Endometrial microvascular endothelial cells (primary cell): ENCODE results near the gene KTI12. TPM values are rescaled to one million over a fixed set of nuclear protein-coding genes. Genes with fewer than 3 reads are reported as not detected.
"Not testable (repeated sequence)": the region's sequence is repeated elsewhere in the genome, so short reads cannot be mapped to it uniquely, and the experiment has no call there.

Experiments
- in situ Hi-C: cut with HindIII; loops from 2 replicates; pipeline ENCODE4 v1.10.0; 2017; ENCODE audit warnings: low sequenced_read_pairs, low pct_unique_long_range_greater_than_20kb; ENCODE audit errors: inconsistent ontology term
- total RNA-seq: library from RNA; depleted of rRNA; stranded (reverse); fragments of >200 nt; gene quantifications from one replicate; pipeline ENCODE4 v1.2.3, GENCODE V29; 2015; ENCODE audit errors: inconsistent ontology term

The KTI12 gene
- total RNA-seq, 1 donor from 2014 or later = 18.9 TPM

- in situ Hi-C loops = not testable (repeated sequence)
Observed at GRCh38 chr1:52045666-52046195, 12.1 kb upstream of the KTI12 start.

GRCh38 chr1:52045236-52045635, 11.6 kb upstream of the KTI12 start:
- in situ Hi-C loops = no loop called here

- in situ Hi-C loops = no loop called here
Observed at GRCh38 chr1:52041551-52042185, 8.1 kb upstream of the KTI12 start.

GRCh38 chr1:52037909-52038308, 4.3 kb upstream of the KTI12 start:
- in situ Hi-C loops = no loop called here

- in situ Hi-C loops = no loop called here
Observed at GRCh38 chr1:52037402-52037814, 3.8 kb upstream of the KTI12 start.

GRCh38 chr1:52034050-52034384, 407 bp upstream of the KTI12 start:
- in situ Hi-C loops = no loop called here

GRCh38 chr1:52032785-52033131, 852 bp downstream of the KTI12 start:
- in situ Hi-C loops = no loop called here

GRCh38 chr1:52032124-52032784, 1.4 kb downstream of the KTI12 start:
- in situ Hi-C loops = no loop called here

- in situ Hi-C loops = not testable (repeated sequence)
Observed at GRCh38 chr1:52028839-52029238, 4.8 kb downstream of the KTI12 start.

GRCh38 chr1:52028328-52028727, 5.3 kb downstream of the KTI12 start:
- in situ Hi-C loops = no loop called here

GRCh38 chr1:52026278-52026677, 7.3 kb downstream of the KTI12 start:
- in situ Hi-C loops = no loop called here

GRCh38 chr1:52022133-52022532, 11.5 kb downstream of the KTI12 start:
- in situ Hi-C loops = no loop called here

- in situ Hi-C loops = no loop called here
Observed at GRCh38 chr1:52008071-52008809, 25.4 kb downstream of the KTI12 start.

GRCh38 chr1:52007215-52008002, 26.2 kb downstream of the KTI12 start:
- in situ Hi-C loops = no loop called here

- in situ Hi-C loops = not testable (repeated sequence)
Observed at GRCh38 chr1:52006081-52006553, 27.5 kb downstream of the KTI12 start.

- in situ Hi-C loops = not testable (repeated sequence)
Observed at GRCh38 chr1:52005548-52005947, 28.1 kb downstream of the KTI12 start.

- in situ Hi-C loops = no loop called here
Observed at GRCh38 chr1:52003877-52004276, 29.7 kb downstream of the KTI12 start.

GRCh38 chr1:52002038-52002917, 31.3 kb downstream of the KTI12 start:
- in situ Hi-C loops = no loop called here
